HG02973 (cell line): ENCODE results near the gene KLRF2.
"Not testable (repeated sequence)": the region's sequence is repeated elsewhere in the genome, so short reads cannot be mapped to it uniquely, and the experiment has no call there.

Experiments used
- ATAC-seq: cut with Tn5 transposase; IDR thresholded peaks from one replicate; pipeline ENCODE4 v1.9.1; 2021; ENCODE audit warnings: moderate library complexity; ENCODE audit not compliant: unreplicated experiment

KLRF2 gene, protein sequence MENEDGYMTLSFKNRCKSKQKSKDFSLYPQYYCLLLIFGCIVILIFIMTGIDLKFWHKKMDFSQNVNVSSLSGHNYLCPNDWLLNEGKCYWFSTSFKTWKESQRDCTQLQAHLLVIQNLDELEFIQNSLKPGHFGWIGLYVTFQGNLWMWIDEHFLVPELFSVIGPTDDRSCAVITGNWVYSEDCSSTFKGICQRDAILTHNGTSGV

DNA sequence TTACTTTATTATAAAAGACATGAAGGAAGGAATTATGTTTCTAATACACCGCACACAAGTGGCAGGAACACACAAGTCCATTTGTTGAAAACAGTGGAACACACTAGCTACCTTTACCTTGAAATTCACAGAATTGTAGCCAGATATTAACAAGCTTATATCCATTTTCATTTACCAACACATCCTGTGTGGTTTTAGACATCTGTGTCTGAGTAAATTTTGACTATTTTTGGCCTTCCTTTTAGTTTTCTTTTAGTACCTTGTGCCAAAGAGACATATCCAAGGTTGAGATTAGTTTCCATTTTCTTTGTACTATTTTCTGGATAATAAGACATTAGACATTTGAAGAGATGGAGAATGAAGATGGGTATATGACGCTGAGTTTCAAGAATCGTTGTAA is at the start of gene KLRF2:
Gene KLRF2 (plus strand): TSS at position 244 of the 400 bp plus-strand sequence. CDS start 107 bp downstream, at position 351.
- no peak for ATAC-seq

DNA sequence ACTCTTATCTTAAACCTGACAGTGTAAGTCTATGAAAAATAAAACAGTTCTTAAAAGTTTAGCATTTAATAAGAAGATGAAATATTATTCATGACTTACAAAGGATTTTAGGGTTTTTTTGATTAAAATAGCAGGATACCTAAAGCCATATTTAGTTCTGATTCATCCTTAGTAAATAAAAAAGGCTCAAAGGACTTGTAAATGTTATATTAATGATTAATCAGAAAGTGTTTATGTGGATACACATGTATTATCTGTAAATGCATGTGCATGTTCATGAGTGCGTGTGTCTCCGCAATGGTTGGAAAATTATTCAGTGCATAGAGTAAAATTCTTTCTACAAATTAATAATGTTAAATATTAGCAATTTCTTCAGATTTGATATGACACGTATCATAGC is 49.6 kb upstream of the KLRF2 start:
- ATAC-seq = no peak

DNA sequence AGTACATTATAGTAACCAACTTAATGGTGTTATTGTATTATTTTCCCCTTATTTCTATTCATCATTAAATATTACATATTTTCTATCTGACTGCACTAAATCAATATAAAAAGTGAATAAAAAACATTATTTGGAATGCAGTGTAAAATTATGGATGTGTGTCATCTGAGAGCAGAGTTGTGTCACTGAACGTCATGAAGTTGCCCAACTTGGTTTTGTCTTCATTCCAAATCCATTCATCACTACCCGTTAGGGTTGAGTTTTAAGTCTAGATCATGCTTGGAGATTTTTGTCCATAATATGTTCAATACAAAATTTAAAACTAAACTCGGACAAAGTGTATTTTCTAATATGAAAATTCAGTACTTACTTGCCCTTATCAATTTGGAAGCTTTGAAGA is 37.9 kb upstream of the KLRF2 start:
- no peak for ATAC-seq

DNA sequence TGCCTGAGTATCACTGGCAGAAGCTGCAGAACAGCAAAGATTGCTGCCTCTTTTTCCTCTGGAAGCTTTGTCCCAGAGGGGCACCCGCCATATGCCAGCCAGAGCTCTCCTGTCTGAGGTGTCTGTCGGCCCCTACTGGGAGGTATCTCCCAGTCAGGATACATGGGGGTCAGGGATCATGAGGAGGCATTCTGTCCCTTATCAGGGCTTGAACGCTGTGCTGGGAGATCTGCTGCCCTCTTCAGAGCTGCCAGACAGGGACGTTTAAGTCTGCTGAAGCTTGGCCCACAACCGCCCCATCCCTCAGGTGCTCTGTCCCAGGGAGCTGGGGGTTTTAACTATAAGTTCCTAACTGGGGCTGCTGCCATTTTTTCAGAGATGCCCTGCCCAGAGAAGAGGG is 32.4 kb upstream of the KLRF2 start:
- no peak for ATAC-seq

DNA sequence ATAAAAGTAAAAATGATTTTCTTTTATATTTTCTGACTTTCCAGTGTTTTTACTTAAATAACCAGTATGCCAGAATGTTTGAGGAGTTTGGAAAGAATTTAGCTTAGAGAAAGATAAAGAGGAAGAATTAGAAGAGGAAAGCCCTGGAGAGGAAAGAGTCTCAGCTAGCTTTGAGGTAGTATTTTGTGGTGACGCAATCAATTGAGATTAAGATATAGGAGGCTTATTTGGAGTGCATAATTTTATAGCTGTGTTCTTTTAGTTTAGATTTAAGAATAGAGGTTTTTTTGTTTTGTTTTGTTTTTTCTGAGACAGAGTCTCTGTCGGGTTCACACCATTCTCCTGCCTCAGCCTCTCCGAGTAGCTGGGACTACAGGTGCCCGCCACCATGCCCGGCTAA is 30.2 kb upstream of the KLRF2 start:
- ATAC-seq = no peak

DNA sequence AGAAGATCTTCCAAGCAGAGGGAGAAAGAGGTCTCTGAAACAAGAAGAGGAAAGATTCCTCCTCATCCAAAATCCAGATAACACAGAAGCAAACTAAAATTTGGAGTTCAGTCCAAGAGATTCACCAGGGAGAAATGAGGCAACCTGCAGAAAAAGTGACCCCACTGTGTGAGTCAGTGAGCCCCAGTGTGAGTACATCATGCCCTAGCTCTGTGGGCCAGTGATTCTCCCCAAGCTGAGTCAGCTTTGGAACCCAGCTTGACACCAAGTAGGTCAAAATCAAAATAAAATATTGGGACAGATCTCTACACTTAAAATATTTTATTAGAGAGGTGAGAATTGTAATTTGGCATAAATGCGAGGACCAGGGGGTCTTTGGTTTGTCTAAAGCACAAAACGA is 29.4 kb upstream of the KLRF2 start:
- no peak for ATAC-seq

DNA sequence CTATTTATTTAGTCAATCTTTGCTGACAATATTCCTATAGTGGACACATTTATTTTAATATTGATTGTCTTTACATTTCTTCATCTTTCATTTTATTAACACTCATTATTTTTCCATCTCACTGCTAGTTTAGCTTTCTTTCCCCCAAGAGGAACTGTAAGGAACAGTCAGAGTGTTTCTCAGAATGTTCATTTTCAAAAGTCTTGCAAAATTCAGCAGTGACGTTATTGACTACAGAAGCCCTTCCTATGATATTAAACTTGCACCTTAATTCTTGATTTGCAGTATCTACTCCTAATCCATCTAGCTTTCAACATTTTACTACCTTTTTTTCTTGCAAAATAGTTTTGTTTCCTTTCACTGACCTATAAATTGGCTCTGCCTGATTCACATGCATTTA is 25.1 kb upstream of the KLRF2 start:
- ATAC-seq = no peak

DNA sequence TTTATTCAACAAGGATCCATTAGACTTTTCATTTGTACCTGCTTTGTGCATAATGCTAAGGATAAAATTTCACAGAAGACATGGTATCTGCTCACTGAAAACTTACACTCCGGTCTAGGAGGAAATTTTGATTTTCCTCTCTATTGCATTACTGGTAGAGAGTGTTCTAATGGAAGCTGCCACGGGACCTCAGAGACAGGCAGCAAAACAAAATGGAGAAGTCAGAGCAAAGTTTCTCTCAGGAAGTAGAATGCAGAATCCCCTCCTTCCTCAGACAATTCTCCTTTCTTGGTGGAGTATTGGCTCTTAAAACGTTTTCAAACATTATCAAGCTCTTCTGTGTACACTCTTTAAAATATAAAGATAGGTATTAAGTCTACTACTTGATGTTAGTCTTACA is 24.4 kb upstream of the KLRF2 start:
- no peak for ATAC-seq

DNA sequence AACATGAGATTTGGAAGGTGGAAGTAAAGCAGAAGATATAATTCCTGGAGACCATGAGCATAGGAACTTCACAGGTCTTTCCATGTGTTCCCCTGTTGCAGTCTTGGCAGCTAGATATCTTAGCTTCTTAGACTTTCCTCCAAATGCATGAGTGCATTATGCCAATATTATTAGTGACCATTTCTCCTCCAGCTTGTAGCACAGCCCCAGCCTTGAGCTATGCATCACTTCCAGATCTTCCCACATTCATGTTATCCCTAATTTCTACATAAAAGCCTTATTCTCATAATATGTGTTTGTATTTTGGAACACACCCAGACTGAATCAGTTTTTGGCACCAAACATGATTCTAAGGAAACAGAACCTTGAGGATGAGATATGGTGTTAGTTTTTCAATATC is 23.2 kb upstream of the KLRF2 start:
- ATAC-seq = no peak

DNA sequence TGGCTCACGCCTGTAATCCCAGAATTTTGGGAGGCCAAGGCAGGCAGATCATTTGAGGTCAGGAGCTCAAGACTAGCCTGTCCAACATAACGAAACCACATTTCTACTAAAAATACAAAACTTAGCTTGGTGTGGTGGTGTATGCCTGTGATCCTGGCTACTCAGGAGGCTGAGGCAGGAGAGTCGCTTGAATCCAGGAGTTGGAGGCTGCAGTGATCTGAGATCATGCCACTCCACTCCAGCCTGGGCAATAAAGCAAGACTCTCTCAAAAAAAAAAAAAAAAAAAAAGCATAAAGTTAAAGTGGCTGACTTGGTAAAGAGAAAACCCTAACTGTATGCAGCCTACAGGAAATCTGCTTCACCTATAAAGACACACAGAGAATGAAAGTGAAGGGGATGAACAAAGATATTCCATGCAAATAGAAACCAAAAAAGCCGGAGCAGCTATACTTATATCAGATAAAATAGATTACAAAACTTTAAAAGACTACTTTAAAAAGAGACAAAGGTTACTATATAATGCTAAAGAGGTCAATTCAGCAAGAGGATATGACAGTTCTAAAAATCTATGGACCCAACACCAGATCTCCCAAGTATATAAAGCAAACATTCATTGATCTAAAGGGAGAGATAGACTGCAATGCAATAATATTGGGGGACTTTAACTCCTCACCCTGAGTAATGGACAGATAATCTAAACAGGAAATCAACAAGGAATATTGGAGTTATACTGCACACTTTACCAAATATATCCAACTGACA is 16.2 kb upstream of the KLRF2 start:
- ATAC-seq = no peak

DNA sequence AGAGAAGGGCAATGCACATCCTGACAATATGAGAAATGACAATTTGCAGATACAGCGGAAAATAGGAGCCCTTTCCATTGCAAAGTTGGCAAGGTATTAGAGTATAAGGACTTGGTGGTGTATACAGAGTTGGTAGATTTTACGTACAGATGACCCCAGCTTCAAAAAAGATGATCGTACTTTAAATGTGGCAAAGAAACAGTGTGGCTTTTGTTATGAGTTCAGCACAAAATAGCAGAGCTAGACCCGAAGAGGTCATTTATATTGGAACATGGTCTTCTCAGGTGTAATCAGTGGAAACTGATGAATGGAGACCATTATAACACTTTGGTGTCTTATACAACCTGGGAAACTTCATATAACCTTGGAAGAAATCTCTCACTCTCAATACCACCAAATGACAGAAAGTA is 14.4 kb upstream of the KLRF2 start:
- ATAC-seq = no peak

DNA sequence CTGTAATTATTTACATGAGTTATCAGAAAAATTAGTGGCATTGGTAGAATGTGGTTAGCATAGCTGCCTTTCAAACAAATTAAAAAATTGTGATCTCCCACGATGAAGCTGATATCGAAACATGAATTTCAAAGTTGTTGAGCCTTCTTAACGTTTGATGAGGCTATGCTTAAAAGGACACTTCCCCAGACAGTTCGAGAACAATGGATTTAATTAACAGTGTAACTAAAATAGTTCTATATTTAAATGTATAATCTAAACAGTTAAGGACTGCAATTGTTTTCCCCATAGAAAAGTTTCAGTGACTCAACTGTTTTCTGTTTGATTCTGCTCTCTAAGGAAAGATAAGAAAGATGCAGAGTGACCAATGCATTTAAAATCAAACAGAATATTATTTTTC is 13.8 kb upstream of the KLRF2 start:
- ATAC-seq = no peak

DNA sequence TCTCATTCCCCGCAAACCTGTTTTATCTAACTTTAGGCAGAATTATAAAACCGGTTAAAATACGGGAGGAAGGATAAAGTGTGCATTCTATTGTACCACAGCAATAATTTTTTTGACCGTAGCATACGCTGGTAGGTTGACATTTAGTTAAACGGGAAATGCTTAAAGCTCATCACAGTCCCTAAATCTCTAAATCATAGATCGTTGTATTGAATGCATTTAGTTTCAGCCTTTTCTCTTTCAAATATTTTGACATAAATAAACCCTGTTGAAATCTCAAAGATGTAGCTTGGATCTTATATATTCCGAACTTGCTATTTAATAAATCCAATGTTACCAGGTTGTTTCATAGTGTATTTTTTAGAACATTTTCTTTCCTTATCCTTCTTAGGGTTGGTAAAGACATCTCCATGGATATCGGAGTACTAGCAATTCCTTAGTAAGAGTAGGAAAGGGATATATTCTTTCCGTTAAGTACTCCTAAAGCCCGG is 12.9 kb upstream of the KLRF2 start:
- no peak for ATAC-seq

DNA sequence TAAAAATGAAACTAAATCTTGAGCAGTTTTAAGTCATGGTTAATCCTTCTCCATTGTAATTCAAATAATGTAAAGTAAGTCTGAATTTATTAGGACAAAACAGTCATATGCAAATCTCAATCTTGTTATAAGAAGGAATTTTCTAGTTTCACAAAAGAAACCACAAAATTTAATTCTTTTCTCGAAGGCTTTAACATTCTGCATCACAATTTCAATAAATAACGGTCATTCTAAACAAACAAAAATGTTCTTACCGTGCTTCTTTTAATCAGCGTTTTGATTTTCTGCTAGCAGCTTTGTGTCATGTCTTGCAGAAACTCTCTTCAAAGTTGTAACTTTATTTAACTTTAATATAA is 12.4 kb upstream of the KLRF2 start:
- ATAC-seq = no peak

DNA sequence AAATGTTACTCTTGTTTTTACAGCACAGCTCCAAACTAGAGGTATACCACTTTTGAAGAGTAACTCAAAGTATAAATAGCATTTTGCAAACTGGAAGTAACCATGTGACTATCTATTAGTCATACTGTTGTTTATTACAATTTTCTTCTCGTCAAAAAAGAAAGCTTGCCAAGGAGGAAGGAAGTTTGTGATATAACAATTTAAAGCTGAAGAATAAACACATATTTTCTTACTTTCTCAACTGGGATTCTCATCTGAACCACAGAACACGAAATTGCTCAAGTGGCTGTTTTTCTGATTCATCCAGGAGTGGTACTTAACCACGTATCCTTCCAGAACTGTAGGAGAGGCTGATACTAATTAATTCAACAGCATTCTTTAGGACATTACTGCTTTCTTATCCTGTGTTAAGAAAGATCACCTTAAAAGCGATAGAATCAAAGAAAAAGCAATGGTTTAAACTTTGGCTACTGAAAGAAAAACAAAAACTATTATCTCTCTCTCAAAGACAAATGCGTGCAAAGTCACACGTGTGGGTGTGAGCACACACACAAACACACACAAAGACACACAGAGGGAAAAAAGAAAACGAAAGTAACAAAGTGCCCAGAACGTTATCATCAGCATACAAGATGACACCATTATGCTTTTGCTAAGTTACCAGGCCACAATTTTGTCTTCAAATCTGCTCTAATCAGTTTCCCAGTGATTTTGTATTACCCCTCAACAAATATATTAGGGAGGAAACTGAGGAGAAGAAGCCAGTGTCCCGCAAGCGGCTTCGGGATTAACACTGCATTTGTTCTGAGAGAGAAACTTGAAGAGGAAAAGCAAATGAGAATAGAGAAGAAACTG is 11.8 kb upstream of the KLRF2 start, which contains the start of gene CLEC2B:
Gene CLEC2B (minus strand): TSS at position 48 of the 855 bp plus-strand sequence.
- ATAC-seq = peak; percentile 35

DNA sequence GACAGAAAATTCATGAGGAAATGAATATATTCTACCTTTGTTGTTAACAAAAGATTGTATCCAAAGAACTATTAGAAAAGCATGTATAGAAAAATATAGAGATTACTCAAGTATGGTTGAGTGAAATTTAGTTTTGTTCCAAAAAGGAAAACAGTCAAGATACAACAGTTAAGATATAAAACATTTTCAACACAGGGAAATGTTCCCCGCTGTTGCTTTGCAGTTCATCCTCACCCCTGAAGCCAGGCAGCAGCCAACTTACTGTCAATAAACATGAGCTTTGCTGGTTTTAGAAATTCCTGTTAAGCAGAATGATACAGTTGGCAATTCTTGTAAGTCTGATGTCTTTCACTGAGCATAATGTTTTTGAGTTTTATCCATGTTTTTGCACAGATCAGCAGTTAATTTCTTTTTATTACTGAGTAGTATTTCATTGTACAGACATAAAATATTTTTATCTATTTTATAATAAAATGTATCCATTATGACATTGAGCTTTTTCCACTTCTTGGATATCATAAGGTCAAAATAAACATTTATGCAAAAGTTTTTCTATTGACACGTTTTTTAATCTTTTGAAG is 10.9 kb upstream of the KLRF2 start:
- no peak for ATAC-seq

DNA sequence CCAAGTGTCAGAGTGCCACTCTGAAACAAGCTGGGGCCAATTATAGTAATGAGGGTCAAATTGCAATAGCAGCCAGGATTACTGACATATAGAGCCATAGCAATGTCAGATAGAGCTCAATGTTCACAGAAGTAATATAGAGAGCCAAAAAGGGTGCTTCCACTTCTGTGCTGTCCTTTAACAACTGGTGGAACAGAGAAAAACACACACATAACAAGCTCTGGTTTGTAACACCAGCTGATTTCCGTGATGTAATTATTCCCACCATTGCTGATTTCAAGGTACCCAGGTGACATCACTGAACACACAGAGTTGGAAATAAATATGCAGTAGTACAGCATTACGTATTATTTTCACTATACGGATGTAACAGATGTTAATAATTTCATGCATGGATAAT is 9.1 kb upstream of the KLRF2 start:
- ATAC-seq = no peak

DNA sequence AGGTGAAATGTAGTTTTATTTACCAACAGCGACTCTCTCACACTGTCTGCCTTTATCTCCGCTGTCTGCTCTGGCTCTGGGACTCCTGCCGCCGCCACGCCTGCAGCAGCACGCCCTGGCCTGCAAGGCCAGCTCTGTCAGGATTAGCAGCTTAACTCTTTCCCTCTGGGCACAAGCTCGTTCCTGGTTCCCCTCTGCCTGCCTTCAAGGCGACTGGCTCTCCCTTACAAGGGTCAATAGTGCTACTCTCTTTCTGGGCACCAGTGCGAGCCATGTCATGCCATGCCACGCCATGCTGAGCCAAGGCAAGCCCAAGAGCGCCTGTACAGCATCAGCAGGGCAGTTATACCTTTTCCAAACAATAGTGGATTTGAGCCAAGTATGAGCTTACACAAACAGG is 8.5 kb upstream of the KLRF2 start:
- no peak for ATAC-seq

DNA sequence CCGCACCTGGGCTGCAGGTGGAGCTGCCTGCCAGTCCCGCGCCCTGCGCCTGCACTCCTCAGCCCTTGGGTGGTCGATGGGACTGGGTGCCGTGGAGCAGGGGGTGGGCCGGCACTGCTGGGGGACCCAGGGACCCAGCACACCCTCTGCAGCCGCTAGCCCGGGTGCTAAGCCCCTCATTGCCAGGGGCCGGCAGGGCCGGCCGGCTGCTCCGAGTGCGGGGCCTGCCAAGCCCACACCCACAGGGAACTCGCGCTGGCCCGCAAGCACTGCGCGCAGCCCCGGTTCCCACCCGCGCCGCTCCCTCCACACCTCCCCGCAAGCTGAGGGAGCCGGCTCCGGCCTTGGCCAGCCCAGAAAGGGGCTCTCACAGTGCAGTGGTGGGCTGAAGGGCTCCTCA is 5.2 kb upstream of the KLRF2 start:
- ATAC-seq = not testable (repeated sequence)

DNA sequence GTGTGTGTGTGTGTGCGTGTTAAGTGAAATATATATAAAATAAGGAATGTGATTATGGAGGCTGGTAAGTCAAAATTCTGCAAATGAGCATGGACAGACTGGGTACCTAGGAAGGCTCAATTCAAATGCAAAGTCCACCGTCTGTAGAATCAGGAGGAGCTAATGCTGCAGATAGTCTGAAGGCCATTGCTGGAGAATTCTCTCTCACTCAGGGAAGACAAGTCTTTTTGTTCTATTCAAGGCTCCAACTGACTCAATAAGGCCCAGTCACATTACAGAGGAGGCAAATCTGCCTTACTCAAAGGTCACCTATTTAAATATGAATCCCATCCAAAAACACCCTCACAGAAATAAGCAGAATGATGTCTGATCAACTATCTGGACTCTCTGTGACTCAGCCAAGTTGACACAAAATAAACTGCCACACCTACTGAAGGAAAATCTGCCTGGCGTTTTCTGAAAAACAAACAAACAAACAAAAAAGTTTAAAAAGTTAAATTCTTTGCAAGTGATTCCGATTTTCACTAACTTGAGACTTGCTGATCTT is 684 bp upstream of the KLRF2 start:
- ATAC-seq = no peak

DNA sequence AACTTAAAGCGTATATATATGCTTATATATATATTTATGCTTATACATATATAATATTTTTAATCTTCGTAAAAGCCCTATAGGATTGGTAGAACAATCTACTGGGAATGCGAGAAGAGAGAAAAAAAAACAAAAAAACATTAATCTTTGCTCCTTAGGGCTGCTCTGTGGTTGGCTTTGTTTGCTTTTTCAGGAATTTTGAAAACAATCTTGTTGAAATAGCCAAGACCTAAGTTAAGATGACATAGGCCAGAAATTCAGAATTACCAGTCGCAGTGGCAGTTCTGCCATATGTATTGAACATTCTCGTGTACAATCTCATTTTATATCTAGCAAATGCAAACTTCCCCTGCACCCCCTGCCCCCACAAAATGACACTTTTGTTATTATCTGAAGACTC is 699 bp downstream of the KLRF2 start:
- ATAC-seq = no peak
